Upper lobe of left lung (tissue), 4 donors: ENCODE data around the gene KLHL1.

Experiments used
- POLR2A ChIP-seq, 4 donors: fragments of 450-650 bp; IDR thresholded peaks; one replicate each; pipeline ENCODE4 v1.5.1; 2016 to 2017; ENCODE audit warnings: antibody characterized with exemption in 4 of 4, mild to moderate bottlenecking in 2 of 4
- TF ChIP-seq, protein P1 (sequence below), 6 experiments: fragments of 450-650 bp in 4 of 6; fragments of 200-600 bp in 2 of 6; sonication (generic) in 2 of 6; IDR thresholded peaks; one replicate each; pipeline ENCODE4 v1.5.1; 2016 to 2019; ENCODE audit warnings: antibody characterized with exemption in 6 of 6

DNA sequence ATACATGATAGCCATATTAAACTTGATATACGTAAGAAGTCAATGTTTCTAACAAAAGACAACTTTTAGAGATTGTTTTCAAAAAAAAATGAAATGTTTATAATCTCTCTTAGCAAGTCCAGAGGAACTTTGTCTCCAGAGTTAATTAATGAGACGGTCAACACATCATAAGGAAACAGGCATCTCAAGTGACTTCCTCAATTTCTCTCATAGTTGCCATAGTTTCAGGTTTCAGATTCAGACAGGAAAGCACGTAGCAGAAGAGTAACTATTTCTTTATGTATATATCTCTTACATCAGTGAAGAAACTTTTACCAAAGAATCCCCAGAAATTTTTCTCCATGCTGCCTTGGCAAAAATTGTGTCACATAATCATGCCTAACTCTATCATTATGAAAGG is 160.2 kb downstream of the KLHL1 start:
- TF ChIP-seq, protein P1, sequence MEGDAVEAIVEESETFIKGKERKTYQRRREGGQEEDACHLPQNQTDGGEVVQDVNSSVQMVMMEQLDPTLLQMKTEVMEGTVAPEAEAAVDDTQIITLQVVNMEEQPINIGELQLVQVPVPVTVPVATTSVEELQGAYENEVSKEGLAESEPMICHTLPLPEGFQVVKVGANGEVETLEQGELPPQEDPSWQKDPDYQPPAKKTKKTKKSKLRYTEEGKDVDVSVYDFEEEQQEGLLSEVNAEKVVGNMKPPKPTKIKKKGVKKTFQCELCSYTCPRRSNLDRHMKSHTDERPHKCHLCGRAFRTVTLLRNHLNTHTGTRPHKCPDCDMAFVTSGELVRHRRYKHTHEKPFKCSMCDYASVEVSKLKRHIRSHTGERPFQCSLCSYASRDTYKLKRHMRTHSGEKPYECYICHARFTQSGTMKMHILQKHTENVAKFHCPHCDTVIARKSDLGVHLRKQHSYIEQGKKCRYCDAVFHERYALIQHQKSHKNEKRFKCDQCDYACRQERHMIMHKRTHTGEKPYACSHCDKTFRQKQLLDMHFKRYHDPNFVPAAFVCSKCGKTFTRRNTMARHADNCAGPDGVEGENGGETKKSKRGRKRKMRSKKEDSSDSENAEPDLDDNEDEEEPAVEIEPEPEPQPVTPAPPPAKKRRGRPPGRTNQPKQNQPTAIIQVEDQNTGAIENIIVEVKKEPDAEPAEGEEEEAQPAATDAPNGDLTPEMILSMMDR (IDR thresholded peaks at IDR 0.05), result no peak
- no peak for TF ChIP-seq POLR2A (IDR thresholded peaks at IDR 0.05)
